ENCODE data around the gene NFYC.

Gene NFYC

GRCh38 chr1:40691538-40692428 lies at the start of gene NFYC:
NFYC (plus strand) TSS chr1:40691704; CDS start chr1:40738844, 47,140 bp downstream.
- peak; percentile 94 for DNase-seq (ENCODE audit: low spot score)
- in situ Hi-C loops (cut with MboI; ENCODE audit: low pct_unique_long_range_greater_than_20kb, low sequenced_read_pairs, unreplicated experiment) = no loop called here
- TF ChIP-seq CTCF (IDR thresholded peaks at IDR 0.05; ENCODE audit: extremely low read depth, insufficient read depth, missing control alignments) = no peak

GRCh38 chr1:40645118-40645680 lies 46.3 kb upstream of the NFYC start:
- in situ Hi-C loops (cut with MboI; ENCODE audit: low pct_unique_long_range_greater_than_20kb, low sequenced_read_pairs, unreplicated experiment) = no loop called here
- DNase-seq (ENCODE audit: low spot score) = no peak
- no peak for TF ChIP-seq CTCF (IDR thresholded peaks at IDR 0.05; ENCODE audit: extremely low read depth, insufficient read depth, missing control alignments)

- no peak for DNase-seq (ENCODE audit: low spot score)
- TF ChIP-seq CTCF (IDR thresholded peaks at IDR 0.05; ENCODE audit: extremely low read depth, insufficient read depth, missing control alignments) = no peak
- in situ Hi-C loops (cut with MboI; ENCODE audit: low pct_unique_long_range_greater_than_20kb, low sequenced_read_pairs, unreplicated experiment) = no loop called here
Measured at GRCh38 chr1:40646315-40646714, 45.2 kb upstream of the NFYC start.

- in situ Hi-C loops (cut with MboI; ENCODE audit: low pct_unique_long_range_greater_than_20kb, low sequenced_read_pairs, unreplicated experiment) = no loop called here
- no peak for TF ChIP-seq CTCF (IDR thresholded peaks at IDR 0.05; ENCODE audit: extremely low read depth, insufficient read depth, missing control alignments)
- no peak for DNase-seq (ENCODE audit: low spot score)
Measured at GRCh38 chr1:40648200-40648599, 43.3 kb upstream of the NFYC start.

GRCh38 chr1:40648928-40649591 lies 42.4 kb upstream of the NFYC start:
- in situ Hi-C loops (cut with MboI; ENCODE audit: low pct_unique_long_range_greater_than_20kb, low sequenced_read_pairs, unreplicated experiment) = no loop called here
- no peak for DNase-seq (ENCODE audit: low spot score)
- TF ChIP-seq CTCF (IDR thresholded peaks at IDR 0.05; ENCODE audit: extremely low read depth, insufficient read depth, missing control alignments) = no peak

- no peak for TF ChIP-seq CTCF (IDR thresholded peaks at IDR 0.05; ENCODE audit: extremely low read depth, insufficient read depth, missing control alignments)
- no peak for DNase-seq (ENCODE audit: low spot score)
- in situ Hi-C loops (cut with MboI; ENCODE audit: low pct_unique_long_range_greater_than_20kb, low sequenced_read_pairs, unreplicated experiment) = no loop called here
Measured at GRCh38 chr1:40649592-40649930, 41.9 kb upstream of the NFYC start.

Measured in GM13977 (cell line).